A549 (cell line): ENCODE data around the gene FSTL4.

Experiments
- BHLHE40 ChIP-seq: IDR thresholded peaks from 2 replicates; pipeline ENCODE4 v1.6.1; 2012; ENCODE audit warnings: low read depth, low read length, inconsistent platforms
- ESRRA ChIP-seq: fragments of 150-350 bp; IDR thresholded peaks from 2 replicates; pipeline ENCODE4 v1.6.1; 2014; ENCODE audit warnings: mild to moderate bottlenecking, low read length, borderline replicate concordance
- NR3C1 ChIP-seq: fragments of >200 bp; sonication (Bioruptor Twin); formaldehyde crosslinking; IDR thresholded peaks from 3 replicates; pipeline ENCODE4 v1.6.1; 2017
- POLR2A ChIP-seq: IDR thresholded peaks from 2 replicates; pipeline ENCODE4 v1.6.1; 2012; ENCODE audit warnings: mild to moderate bottlenecking, low read length
- POLR2AphosphoS2 ChIP-seq: conservative IDR thresholded peaks from 2 replicates; pipeline ENCODE4 v1.6.1; 2012; ENCODE audit warnings: low read length, improper control_type of control experiment, inconsistent platforms
- RFX5 ChIP-seq: fragments of 450-650 bp; IDR thresholded peaks from 2 replicates; pipeline ENCODE4 v1.7.1; 2014; ENCODE audit warnings: antibody characterized with exemption, mild to moderate bottlenecking, moderate library complexity
- SREBF2 ChIP-seq: fragments of 450-650 bp; IDR thresholded peaks from 2 replicates; pipeline ENCODE4 v1.6.1; 2014; ENCODE audit warnings: mild to moderate bottlenecking, moderate library complexity
- TF ChIP-seq, protein P1 (sequence below): fragments of >200 bp; sonication (Bioruptor Twin); formaldehyde crosslinking; IDR thresholded peaks from 3 replicates; pipeline ENCODE4 v1.5.1; 2016
- TF ChIP-seq, protein P2 (sequence below): IDR thresholded peaks from 2 replicates; pipeline ENCODE4 v1.6.1; 2012

DNA sequence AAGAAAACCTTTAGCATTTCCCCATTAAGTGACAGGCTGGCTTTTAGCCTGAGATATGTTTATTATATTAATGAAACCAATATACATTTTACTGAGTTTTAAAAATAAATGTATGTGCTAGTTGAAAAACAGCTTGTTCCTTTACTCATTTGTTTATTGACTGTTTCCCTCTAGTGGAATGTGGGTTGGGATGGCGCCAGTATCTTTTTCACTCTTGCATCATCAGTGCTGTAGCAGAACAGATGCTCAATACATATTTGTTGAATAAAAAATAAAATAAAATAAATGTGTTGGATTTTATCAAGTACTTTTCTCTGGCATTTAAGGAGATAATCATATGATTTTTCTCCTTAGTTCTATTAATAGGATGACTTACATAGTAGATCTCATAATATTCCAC lies 43.0 kb downstream of the FSTL4 start:
- TF ChIP-seq ESRRA (no peak), SREBF2 (no peak), POLR2A (no peak), BHLHE40 (no peak), RFX5 (no peak), POLR2AphosphoS2 (no peak), NR3C1 (no peak)
- TF ChIP-seq, protein P1, sequence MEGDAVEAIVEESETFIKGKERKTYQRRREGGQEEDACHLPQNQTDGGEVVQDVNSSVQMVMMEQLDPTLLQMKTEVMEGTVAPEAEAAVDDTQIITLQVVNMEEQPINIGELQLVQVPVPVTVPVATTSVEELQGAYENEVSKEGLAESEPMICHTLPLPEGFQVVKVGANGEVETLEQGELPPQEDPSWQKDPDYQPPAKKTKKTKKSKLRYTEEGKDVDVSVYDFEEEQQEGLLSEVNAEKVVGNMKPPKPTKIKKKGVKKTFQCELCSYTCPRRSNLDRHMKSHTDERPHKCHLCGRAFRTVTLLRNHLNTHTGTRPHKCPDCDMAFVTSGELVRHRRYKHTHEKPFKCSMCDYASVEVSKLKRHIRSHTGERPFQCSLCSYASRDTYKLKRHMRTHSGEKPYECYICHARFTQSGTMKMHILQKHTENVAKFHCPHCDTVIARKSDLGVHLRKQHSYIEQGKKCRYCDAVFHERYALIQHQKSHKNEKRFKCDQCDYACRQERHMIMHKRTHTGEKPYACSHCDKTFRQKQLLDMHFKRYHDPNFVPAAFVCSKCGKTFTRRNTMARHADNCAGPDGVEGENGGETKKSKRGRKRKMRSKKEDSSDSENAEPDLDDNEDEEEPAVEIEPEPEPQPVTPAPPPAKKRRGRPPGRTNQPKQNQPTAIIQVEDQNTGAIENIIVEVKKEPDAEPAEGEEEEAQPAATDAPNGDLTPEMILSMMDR = no peak
- TF ChIP-seq, protein P2, sequence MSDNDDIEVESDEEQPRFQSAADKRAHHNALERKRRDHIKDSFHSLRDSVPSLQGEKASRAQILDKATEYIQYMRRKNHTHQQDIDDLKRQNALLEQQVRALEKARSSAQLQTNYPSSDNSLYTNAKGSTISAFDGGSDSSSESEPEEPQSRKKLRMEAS = no peak
